ENCODE data around the gene BCR.

The BCR gene

DNA sequence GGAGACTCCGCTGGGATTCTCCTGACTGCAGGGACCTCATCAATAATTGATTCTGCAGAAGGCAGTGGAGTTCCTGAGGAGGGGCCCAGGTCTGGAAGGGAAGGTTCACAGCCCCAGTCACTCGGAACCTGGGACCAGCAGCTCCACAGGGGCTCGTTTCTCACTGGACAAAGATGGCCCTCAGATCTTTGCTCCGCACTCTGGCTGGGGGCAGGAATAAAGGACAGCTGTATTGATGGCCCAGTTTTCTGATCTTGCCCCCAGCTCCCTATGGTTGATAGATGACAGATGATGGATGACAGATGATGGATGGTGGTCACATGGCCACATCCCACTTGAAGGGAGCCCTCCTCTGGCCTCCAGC, 11.3 kb upstream of the BCR start:
- in situ Hi-C loops (cut with MboI; ENCODE audit: low sequenced_read_pairs, unreplicated experiment) = no loop called here
- no peak for DNase-seq (ENCODE audit: low spot score)
- TF ChIP-seq, protein P1, sequence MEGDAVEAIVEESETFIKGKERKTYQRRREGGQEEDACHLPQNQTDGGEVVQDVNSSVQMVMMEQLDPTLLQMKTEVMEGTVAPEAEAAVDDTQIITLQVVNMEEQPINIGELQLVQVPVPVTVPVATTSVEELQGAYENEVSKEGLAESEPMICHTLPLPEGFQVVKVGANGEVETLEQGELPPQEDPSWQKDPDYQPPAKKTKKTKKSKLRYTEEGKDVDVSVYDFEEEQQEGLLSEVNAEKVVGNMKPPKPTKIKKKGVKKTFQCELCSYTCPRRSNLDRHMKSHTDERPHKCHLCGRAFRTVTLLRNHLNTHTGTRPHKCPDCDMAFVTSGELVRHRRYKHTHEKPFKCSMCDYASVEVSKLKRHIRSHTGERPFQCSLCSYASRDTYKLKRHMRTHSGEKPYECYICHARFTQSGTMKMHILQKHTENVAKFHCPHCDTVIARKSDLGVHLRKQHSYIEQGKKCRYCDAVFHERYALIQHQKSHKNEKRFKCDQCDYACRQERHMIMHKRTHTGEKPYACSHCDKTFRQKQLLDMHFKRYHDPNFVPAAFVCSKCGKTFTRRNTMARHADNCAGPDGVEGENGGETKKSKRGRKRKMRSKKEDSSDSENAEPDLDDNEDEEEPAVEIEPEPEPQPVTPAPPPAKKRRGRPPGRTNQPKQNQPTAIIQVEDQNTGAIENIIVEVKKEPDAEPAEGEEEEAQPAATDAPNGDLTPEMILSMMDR (IDR thresholded peaks at IDR 0.05; ENCODE audit: borderline replicate concordance, control extremely low read depth, extremely low read depth, insufficient read depth, missing control alignments) = no peak

DNA sequence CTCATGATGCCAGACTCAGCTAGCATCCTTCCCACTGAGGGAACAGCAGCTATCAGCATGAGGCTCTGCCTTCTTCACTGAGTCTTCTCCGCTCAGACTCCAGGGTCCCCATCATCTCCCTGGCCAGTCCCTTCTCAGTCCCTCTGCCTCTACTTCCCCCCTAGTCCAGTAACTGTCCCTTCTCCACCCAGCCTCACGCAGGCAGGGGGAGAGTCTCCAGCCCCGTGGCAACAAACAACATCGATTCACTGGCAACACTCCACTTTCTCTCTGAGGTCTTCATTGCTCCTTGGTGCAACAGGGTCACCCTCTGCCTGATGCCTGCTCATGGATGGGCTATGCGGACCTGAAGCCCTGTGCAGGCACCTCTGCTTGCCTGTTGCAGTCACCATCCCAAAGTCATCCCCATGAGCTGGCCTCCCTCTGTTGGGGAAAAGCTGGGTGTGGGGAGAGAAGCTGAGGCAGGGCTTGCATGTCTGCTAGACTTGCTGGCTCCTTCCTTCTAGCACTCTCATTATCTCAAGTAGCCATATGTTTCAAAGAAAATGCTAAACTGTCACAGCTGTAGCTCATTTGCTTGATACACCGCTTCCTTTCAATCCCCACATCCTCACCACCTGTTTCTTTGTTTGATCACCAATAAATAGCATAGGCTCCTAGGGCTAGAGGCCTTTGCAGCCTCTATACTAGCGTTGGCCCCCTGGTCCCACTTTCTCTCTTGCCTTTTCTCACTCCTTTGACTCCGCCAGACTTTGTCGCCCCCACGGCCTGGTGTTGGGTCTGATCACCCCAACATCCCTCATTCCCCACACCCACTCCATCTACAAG, 4.3 kb upstream of the BCR start:
- TF ChIP-seq, protein P1 (IDR thresholded peaks at IDR 0.05; ENCODE audit: borderline replicate concordance, control extremely low read depth, extremely low read depth, insufficient read depth, missing control alignments) = no peak
- in situ Hi-C loops (cut with MboI; ENCODE audit: low sequenced_read_pairs, unreplicated experiment) = loop anchor here (5.0 kb wide), 1 partner anchor 101 kb away; no protein-coding TSS in a partner anchor
- DNase-seq (ENCODE audit: low spot score) = no peak

DNA sequence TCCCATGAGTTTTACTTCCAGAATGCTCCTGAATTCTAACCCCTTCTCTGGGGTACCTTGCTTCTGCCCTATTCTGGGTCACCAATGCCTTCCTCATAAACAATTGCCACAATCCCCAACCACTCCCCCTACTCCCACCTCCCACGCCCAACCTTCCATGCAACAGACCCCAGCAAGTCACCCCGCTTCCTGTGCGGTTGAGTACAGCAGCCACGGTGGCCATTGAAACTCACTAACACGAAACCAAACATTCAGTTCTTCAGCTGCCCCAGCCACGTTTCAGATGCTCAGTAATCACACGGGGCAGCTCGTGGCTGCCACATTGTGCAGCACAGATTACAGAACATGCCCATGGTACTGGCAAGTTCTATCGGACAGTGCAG, 3.7 kb upstream of the BCR start:
- DNase-seq (ENCODE audit: low spot score) = no peak
- TF ChIP-seq, protein P1 (IDR thresholded peaks at IDR 0.05; ENCODE audit: borderline replicate concordance, control extremely low read depth, extremely low read depth, insufficient read depth, missing control alignments) = no peak
- in situ Hi-C loops (cut with MboI; ENCODE audit: low sequenced_read_pairs, unreplicated experiment) = loop anchor here (5.0 kb wide), 1 partner anchor 101 kb away; no protein-coding TSS in a partner anchor

DNA sequence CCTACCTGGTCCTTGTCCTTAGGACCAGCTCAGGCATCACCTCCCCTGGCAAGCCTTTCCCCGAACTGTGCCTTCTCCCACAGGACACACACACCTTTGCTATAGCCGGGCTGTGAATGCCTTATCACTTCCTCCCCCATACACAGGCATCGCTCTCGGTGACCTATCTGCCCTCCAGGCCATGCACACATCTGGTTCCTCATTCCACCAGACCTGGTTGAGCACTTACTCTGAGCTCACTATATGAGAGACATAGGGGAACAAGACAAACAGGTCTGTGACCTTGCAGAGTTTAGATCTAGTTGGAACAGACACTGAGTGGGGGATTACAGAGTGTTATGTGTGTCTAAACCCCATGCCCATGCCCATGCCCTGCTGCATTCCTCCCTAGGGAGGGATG, 3.1 kb upstream of the BCR start:
- no peak for DNase-seq (ENCODE audit: low spot score)
- TF ChIP-seq, protein P1 (IDR thresholded peaks at IDR 0.05; ENCODE audit: borderline replicate concordance, control extremely low read depth, extremely low read depth, insufficient read depth, missing control alignments) = no peak
- in situ Hi-C loops (cut with MboI; ENCODE audit: low sequenced_read_pairs, unreplicated experiment) = loop anchor here (5.0 kb wide), 1 partner anchor 100 kb away; no protein-coding TSS in a partner anchor

DNA sequence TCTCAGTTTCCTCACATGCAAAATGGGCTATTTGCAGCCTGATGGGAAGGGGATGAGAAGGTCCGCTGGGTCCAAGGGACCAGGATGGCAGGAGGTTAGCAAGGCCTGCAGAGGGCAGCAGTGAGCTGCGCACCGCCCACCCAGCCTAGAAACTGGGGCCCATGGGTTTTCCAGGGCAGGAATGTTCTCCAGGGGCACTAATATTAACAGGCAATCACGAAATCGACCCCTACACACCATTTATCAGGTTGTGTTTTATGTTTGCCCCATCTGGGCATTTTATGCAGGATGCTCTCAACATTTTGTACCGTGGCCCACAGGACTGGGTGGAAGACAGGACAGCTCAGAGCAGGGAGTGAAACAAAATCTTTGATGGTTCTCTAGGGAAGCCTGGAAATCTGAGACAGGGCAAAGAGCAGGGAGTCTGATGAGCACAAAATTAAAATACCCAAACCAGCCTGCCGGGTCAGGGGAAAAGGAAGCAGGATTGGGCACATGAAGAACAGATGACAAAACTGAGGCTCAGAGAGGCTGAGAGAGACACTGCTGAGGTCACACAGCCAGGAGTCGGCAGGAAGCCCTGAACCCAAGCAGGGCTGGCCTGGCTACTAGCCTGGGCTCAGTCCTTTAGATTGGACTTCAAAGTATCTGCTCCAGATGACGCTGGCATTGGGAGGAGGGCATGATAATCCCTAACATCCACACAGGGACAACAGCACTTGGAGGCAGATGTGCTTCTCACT, 1.6 kb upstream of the BCR start:
- TF ChIP-seq, protein P1 (IDR thresholded peaks at IDR 0.05; ENCODE audit: borderline replicate concordance, control extremely low read depth, extremely low read depth, insufficient read depth, missing control alignments) = peak; percentile 93
- in situ Hi-C loops (cut with MboI; ENCODE audit: low sequenced_read_pairs, unreplicated experiment) = loop anchor here (5.0 kb wide), 1 partner anchor 99 kb away; no protein-coding TSS in a partner anchor
- peak; percentile 79 for DNase-seq (ENCODE audit: low spot score)

DNA sequence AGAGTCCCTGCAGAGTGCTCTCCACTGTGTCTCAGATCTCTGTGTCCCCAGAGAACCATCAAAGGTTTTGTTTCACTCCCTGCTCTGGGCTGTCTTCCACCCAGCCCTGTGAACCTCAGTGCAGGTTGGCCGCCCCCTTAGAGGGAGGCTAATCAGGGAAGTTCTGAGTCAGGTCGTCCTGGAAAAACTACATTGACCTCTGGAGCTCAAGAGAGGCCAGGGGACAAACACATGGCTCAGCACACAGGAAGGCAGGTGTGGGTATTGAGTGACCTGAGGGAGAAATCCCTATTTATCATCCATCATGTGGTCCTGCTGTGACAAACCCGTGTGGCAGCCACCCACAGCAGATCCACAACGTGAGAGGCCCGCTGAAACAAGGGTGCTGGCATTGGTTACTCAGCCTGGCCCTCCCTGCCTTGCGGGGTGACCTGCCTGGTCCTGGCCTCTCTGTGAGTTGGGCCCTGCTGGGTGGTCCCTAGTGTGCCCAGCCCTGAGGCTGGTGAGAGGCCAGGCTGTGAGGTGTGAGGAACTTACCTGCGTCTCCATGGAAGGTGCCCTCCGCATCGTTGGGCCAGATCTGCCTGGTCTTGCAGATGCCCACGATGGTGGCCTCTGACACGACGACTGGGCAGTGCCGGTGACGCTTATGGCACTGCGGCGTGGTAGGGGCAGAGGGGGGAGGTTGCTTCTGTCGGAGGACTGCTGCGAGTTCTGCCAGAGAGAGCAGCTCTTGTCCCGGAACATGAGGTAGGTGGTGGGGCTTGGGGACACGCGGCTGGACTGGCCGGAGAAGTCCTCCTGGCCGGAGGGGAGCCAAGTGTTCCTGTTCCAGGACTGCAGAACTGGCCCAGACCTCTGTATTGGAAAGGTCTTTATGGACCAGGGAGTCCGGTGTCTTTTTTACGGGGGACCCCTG, 669 bp upstream of the BCR start:
- TF ChIP-seq, protein P1 (IDR thresholded peaks at IDR 0.05; ENCODE audit: borderline replicate concordance, control extremely low read depth, extremely low read depth, insufficient read depth, missing control alignments) = no peak
- in situ Hi-C loops (cut with MboI; ENCODE audit: low sequenced_read_pairs, unreplicated experiment) = loop anchor here (5.0 kb wide), 1 partner anchor 98 kb away; no protein-coding TSS in a partner anchor
- no peak for DNase-seq (ENCODE audit: low spot score)

All from GM13976 (cell line).